OCI-LY1 (cell line): ENCODE results near the gene GRK2.

Experiments
- H2AFZ ChIP-seq: fragments of 200-600 bp; sonication (generic), shearing (Covaris generic); 2 replicates; pipeline ENCODE4 v1.6.0; 2014; ENCODE audit warnings: antibody characterized with exemption, mild to moderate bottlenecking, low read length
- H3F3A ChIP-seq: fragments of 200-600 bp; sonication (generic), shearing (Covaris generic); 2 replicates; pipeline ENCODE4 v1.6.0; 2014; ENCODE audit warnings: mild to moderate bottlenecking, antibody characterized with exemption, low read length, moderate library complexity; ENCODE audit not compliant: insufficient read depth
- H3K27ac ChIP-seq: fragments of 200-600 bp; sonication (generic); 2 replicates; pipeline ENCODE4 v1.5.1; 2014; ENCODE audit warnings: low read length, mixed run types, mild to moderate bottlenecking, low read depth; ENCODE audit not compliant: poor library complexity, severe bottlenecking
- H3K27me3 ChIP-seq: fragments of 200-600 bp; sonication (generic); 2 replicates; pipeline ENCODE4 v1.6.0; 2014; ENCODE audit warnings: antibody characterized with exemption, mild to moderate bottlenecking, low read length, moderate library complexity; ENCODE audit not compliant: insufficient read depth
- H3K36me3 ChIP-seq: fragments of 200-600 bp; sonication (generic); 2 replicates; pipeline ENCODE4 v1.6.1; 2014; ENCODE audit warnings: mild to moderate bottlenecking, antibody characterized with exemption, low read length, moderate library complexity, mixed read lengths; ENCODE audit not compliant: insufficient read depth
- H3K4me1 ChIP-seq: fragments of 200-600 bp; sonication (generic); 2 replicates; pipeline ENCODE4 v1.5.1; 2014; ENCODE audit warnings: mild to moderate bottlenecking, low read length, moderate library complexity; ENCODE audit not compliant: insufficient read depth, severe bottlenecking
- H3K4me2 ChIP-seq: fragments of 200-600 bp; sonication (generic), shearing (Covaris generic); 2 replicates; pipeline ENCODE4 v1.6.1; 2014; ENCODE audit warnings: low read length
- H3K4me3 ChIP-seq: fragments of 200-600 bp; sonication (generic); 2 replicates; pipeline ENCODE4 v1.5.1; 2014; ENCODE audit warnings: low read length, low read depth, mild to moderate bottlenecking, mixed read lengths; ENCODE audit not compliant: poor library complexity, severe bottlenecking
- H3K79me2 ChIP-seq: fragments of 200-600 bp; shearing (Covaris generic); 2 replicates; pipeline ENCODE4 v1.6.1; 2016; ENCODE audit warnings: mixed run types, low read length, mixed read lengths; ENCODE audit not compliant: insufficient read depth
- H3K9ac ChIP-seq: fragments of 200-600 bp; sonication (generic), shearing (Covaris generic); 2 replicates; pipeline ENCODE4 v1.6.1; 2014; ENCODE audit warnings: mild to moderate bottlenecking, low read length, mixed read lengths
- H3K9me2 ChIP-seq: fragments of 200-600 bp; sonication (generic), shearing (Covaris generic); 2 replicates; pipeline ENCODE4 v1.6.1; 2014; ENCODE audit warnings: low read depth, mild to moderate bottlenecking, low read length, mixed read lengths
- H3K9me3 ChIP-seq: fragments of 200-600 bp; shearing (Covaris generic); 2 replicates; pipeline ENCODE4 v1.6.1; 2014; ENCODE audit warnings: low read length, mixed read lengths
- H4K20me1 ChIP-seq: fragments of 200-600 bp; sonication (generic), shearing (Covaris generic); 2 replicates; pipeline ENCODE4 v1.6.0; 2016; ENCODE audit warnings: mild to moderate bottlenecking, low read length; ENCODE audit not compliant: insufficient read depth
- EZH2 ChIP-seq: fragments of 200-600 bp; sonication (generic), shearing (Covaris generic); IDR thresholded peaks from 2 replicates; pipeline ENCODE4 v1.8.0; 2017; ENCODE audit warnings: borderline replicate concordance, mixed run types, mild to moderate bottlenecking, antibody characterized with exemption, low read length, moderate library complexity, mixed read lengths
- TF ChIP-seq, protein P1 (sequence below): fragments of 200-600 bp; sonication (generic), shearing (Covaris generic); IDR thresholded peaks from 2 replicates; pipeline ENCODE4 v1.5.1; 2017; ENCODE audit warnings: mild to moderate bottlenecking, antibody characterized with exemption, low read length, moderate library complexity, mixed read lengths

GRK2 gene

DNA sequence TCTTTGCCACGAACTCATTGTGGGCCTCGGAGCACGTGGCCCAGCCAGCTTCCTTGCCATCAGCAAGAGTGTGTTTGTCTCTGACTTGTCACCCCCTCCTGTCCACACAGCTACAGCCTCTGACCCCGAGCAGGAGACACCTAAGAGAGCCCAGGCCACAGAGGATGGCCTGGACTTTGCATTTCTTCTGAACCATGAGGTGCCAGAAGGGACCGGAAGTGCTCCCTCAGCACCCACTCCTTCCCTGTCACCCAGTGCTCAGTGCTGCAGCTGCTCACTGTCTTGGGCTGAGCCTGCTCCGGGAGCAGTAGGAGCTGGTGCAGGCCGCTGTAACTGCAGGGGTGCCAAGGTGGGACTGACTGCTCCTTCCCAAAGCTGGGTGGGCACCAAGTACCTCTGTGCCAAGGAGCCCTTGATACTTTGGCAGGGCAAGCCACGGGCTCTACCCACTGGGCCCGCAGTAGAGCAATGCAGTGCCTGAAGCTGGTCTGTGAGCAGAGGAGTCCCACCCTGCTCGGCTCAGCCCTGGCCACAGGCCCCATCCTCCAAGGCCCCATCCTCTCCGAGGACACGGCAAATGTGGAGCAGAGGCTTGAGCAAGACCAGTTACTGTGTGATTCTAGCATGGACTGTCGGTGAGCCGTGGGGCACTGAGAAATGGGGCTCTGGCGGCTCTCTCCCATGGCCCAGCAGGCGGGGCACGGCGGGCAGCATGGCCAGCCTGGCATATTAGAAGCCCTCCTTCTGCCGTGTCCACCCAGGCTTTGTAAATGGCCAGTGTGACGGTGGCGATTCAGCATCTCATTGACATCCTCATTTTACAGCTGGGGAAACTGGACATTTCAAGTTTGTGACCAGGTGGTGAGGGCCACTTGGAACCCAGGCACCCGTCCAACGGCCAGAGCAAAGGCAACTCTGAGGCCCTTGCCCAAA, 6.3 kb downstream of the GRK2 start:
- Histone ChIP-seq H3K4me2 (peak overlapping the region; percentile 93), H3K79me2 (peaks cover 61% of the 10 kb centered on the region), H3K4me3 (peak overlapping the region; percentile 93), H3K9me2 (no peaks in the 10 kb centered on the region), H3K9me3 (no peaks in the 10 kb centered on the region), H3K9ac (peak overlapping the region; percentile 61), H3K27ac (peak overlapping the region; percentile 98), H3K36me3 (peaks cover 56% of the 10 kb centered on the region), H4K20me1 (no peaks in the 10 kb centered on the region), H3K27me3 (no peaks in the 10 kb centered on the region), H2AFZ (no peak overlapping the region), H3F3A (peaks cover 9% of the 10 kb centered on the region; the same call in 1 of the 2 replicates), H3K4me1 (peaks cover 98% of the 10 kb centered on the region)
- TF ChIP-seq EZH2, result no peak
- TF ChIP-seq, protein P1, sequence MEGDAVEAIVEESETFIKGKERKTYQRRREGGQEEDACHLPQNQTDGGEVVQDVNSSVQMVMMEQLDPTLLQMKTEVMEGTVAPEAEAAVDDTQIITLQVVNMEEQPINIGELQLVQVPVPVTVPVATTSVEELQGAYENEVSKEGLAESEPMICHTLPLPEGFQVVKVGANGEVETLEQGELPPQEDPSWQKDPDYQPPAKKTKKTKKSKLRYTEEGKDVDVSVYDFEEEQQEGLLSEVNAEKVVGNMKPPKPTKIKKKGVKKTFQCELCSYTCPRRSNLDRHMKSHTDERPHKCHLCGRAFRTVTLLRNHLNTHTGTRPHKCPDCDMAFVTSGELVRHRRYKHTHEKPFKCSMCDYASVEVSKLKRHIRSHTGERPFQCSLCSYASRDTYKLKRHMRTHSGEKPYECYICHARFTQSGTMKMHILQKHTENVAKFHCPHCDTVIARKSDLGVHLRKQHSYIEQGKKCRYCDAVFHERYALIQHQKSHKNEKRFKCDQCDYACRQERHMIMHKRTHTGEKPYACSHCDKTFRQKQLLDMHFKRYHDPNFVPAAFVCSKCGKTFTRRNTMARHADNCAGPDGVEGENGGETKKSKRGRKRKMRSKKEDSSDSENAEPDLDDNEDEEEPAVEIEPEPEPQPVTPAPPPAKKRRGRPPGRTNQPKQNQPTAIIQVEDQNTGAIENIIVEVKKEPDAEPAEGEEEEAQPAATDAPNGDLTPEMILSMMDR, result no peak

DNA sequence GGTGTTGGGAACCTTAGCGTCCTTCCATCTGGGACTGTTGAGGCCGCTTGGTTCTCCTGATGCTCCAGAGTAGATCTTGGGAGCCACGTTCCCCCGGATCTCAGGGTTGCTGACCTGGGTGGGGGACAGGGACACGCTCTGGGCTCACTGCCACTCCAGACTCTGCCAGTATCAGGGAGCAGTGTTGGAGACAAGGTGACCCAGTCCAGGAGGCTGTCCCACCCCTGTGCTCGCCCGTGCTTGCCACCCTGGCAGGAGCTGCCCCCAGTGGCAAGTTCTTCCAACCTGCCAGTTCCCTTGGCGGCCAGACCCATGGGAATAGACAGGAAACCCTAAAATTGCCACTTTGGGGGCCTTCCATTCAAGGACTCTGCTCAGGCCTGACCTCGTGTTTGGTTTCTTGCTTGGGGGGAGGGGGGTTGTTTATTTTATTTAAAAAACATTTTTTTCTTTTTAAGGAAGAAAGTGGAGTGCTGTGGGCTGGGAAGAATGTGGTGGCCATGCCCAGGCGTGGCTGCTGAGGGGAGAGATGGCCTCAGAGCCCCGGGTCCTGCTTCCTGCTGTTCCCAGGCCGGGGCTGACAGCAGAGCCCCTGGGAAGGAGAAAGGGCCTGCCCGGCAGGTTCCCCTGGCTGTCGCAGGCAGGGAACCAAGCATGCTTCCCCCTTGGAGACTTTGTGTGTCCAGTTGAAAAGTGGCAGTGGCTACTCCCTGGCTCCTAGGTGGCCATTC, 7.2 kb downstream of the GRK2 start:
- TF ChIP-seq, protein P1, result no peak
- no peak for TF ChIP-seq EZH2
- H3K27ac ChIP-seq, result peak overlapping the region; percentile 98
- no peaks in the 10 kb centered on the region for H4K20me1 ChIP-seq
- peaks cover 59% of the 10 kb centered on the region for H3K36me3 ChIP-seq
- H3K27me3 ChIP-seq, result no peaks in the 10 kb centered on the region
- peaks cover 59% of the 10 kb centered on the region for H3K79me2 ChIP-seq
- H3F3A ChIP-seq, result peaks cover 5% of the 10 kb centered on the region; the same call in 1 of the 2 replicates
- no peaks in the 10 kb centered on the region for H3K9me2 ChIP-seq
- H3K4me1 ChIP-seq, result peaks cover 98% of the 10 kb centered on the region
- peak overlapping the region; percentile 93 for H3K4me2 ChIP-seq
- peak overlapping the region; percentile 93 for H3K4me3 ChIP-seq
- no peak overlapping the region for H2AFZ ChIP-seq
- no peaks in the 10 kb centered on the region for H3K9me3 ChIP-seq
- H3K9ac ChIP-seq, result peak overlapping the region; percentile 61; the same call in 1 of the 2 replicates

DNA sequence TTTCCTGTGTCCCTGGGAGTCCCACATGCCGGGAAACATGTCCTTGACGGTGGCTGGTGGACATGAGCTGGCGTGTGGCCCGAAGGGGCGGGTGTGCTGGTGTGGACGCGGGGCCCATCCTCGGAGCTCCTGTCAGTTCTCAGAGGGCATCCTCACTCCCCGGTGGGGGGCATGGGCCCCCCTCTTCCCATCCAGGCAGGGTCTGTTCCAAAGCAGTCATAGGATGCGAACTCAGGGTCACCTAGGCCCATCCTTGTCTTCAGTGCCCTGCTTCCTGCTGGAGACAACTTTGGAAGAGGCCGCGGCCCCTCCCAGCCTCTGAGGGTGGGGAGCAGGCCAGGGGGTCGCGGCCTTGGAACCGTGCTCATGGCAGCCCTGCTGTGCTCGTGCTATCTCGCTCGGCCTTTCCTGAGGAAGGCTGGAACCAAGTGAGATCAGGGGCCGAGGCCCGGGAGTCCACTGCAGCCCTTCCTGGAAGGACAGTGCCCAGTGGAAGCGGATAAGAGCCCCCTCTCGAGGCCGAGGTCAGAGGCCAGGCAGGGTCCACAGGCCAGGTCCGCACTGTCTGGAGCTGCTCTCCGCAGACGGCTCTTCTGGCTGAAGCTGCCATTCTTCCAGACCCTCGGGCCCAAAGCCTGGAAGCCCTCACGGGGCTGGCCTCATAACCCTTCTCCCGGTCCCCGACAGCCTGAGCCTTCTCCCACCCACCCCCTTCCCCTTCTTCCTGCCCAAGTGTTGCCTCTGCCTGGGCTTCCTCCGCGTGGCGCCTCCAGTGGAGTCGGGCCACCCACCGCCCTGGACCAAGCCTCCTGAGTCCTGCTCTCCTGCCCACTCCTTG, 8.7 kb downstream of the GRK2 start:
- H3K27me3 ChIP-seq, result no peaks in the 10 kb centered on the region
- TF ChIP-seq, protein P1, result no peak
- TF ChIP-seq EZH2, result no peak
- peaks cover 5% of the 10 kb centered on the region; the same call in 1 of the 2 replicates for H3F3A ChIP-seq
- no peaks in the 10 kb centered on the region for H3K9me2 ChIP-seq
- H3K27ac ChIP-seq, result peak overlapping the region; percentile 98
- H3K4me1 ChIP-seq, result peaks cover 86% of the 10 kb centered on the region
- peaks cover 44% of the 10 kb centered on the region for H3K79me2 ChIP-seq
- no peak overlapping the region for H3K4me3 ChIP-seq
- H3K4me2 ChIP-seq, result no peak overlapping the region; the same call in 1 of the 2 replicates
- H3K9ac ChIP-seq, result no peak overlapping the region
- H3K36me3 ChIP-seq, result peaks cover 59% of the 10 kb centered on the region
- no peaks in the 10 kb centered on the region for H4K20me1 ChIP-seq
- no peaks in the 10 kb centered on the region for H3K9me3 ChIP-seq
- no peak overlapping the region for H2AFZ ChIP-seq
